ENCODE measurements around the gene ABHD6.
A peak's percentile ranks its signal among the peaks of the same experiment; 100 is the strongest.

ABHD6 gene

GRCh38 chr3:58237238-58237940 lies at the start of gene ABHD6:
ABHD6 (plus strand) TSS chr3:58237792; CDS start chr3:58256587, 18,795 bp downstream.
- Histone ChIP-seq H3K27me3 (ENCODE audit: control insufficient read depth, low read length) (peaks cover 17% of the 10 kb centered on the region), H3K79me2 (ENCODE audit: control insufficient read depth, low read length) (peaks cover 16% of the 10 kb centered on the region), H3K9me2 (replicated peaks; ENCODE audit: control insufficient read depth, low read length) (no peaks in the 10 kb centered on the region), H3K27ac (ENCODE audit: low read depth, low read length) (peak within 1 kb of the TSS; percentile 41), H3K4me1 (ENCODE audit: control insufficient read depth, low read length) (peaks cover 17% of the 10 kb centered on the region), H3K4me3 (ENCODE audit: low read length) (peak within 1 kb of the TSS; percentile 85), H4K20me1 (ENCODE audit: control insufficient read depth, insufficient read depth, low read depth, low read length) (no peaks in the 10 kb centered on the region), H3K4me2 (ENCODE audit: low read length) (peak within 1 kb of the TSS; percentile 92), H3F3A (ENCODE audit: control insufficient read depth, insufficient read depth) (0 out of 2 replicates have a peak, but pooled peaks cover 3% of the 10 kb centered on the region), H3K9me3 (ENCODE audit: control insufficient read depth, insufficient read depth, low read length) (no peaks in the 10 kb centered on the region), H3K36me3 (ENCODE audit: control insufficient read depth, low read length) (no peaks in the 10 kb centered on the region)
- TF ChIP-seq EZH2phosphoT487 (IDR thresholded peaks at IDR 0.05; ENCODE audit: borderline replicate concordance, low read length) (no peak), CTCF (IDR thresholded peaks at IDR 0.05; ENCODE audit: low read depth, low read length, poor library complexity, severe bottlenecking) (peak; percentile 46)

- Histone ChIP-seq H3K27ac (ENCODE audit: low read depth, low read length) (no peak overlapping the region), H3K27me3 (ENCODE audit: control insufficient read depth, low read length) (no peaks in the 10 kb centered on the region), H3K4me1 (ENCODE audit: control insufficient read depth, low read length) (no peaks in the 10 kb centered on the region), H3K36me3 (ENCODE audit: control insufficient read depth, low read length) (no peaks in the 10 kb centered on the region), H3K9me2 (replicated peaks; ENCODE audit: control insufficient read depth, low read length) (no peaks in the 10 kb centered on the region), H3K79me2 (ENCODE audit: control insufficient read depth, low read length) (no peaks in the 10 kb centered on the region), H3K4me3 (ENCODE audit: low read length) (no peak overlapping the region), H3K9me3 (ENCODE audit: control insufficient read depth, insufficient read depth, low read length) (no peaks in the 10 kb centered on the region), H3F3A (ENCODE audit: control insufficient read depth, insufficient read depth) (no peaks in the 10 kb centered on the region), H4K20me1 (ENCODE audit: control insufficient read depth, insufficient read depth, low read depth, low read length) (no peaks in the 10 kb centered on the region), H3K4me2 (ENCODE audit: low read length) (no peak overlapping the region)
- TF ChIP-seq EZH2phosphoT487 (IDR thresholded peaks at IDR 0.05; ENCODE audit: borderline replicate concordance, low read length) (no peak), CTCF (IDR thresholded peaks at IDR 0.05; ENCODE audit: low read depth, low read length, poor library complexity, severe bottlenecking) (no peak)
Observed at GRCh38 chr3:58188173-58188564, 49.4 kb upstream of the ABHD6 start.

- Histone ChIP-seq H3K27ac (ENCODE audit: low read depth, low read length) (no peak overlapping the region), H3K9me2 (replicated peaks; ENCODE audit: control insufficient read depth, low read length) (no peaks in the 10 kb centered on the region), H3K4me2 (ENCODE audit: low read length) (no peak overlapping the region), H3K4me1 (ENCODE audit: control insufficient read depth, low read length) (no peaks in the 10 kb centered on the region), H3K79me2 (ENCODE audit: control insufficient read depth, low read length) (no peaks in the 10 kb centered on the region), H4K20me1 (ENCODE audit: control insufficient read depth, insufficient read depth, low read depth, low read length) (no peaks in the 10 kb centered on the region), H3F3A (ENCODE audit: control insufficient read depth, insufficient read depth) (no peaks in the 10 kb centered on the region; the same call in 1 of the 2 replicates), H3K27me3 (ENCODE audit: control insufficient read depth, low read length) (no peaks in the 10 kb centered on the region), H3K4me3 (ENCODE audit: low read length) (no peak overlapping the region), H3K9me3 (ENCODE audit: control insufficient read depth, insufficient read depth, low read length) (no peaks in the 10 kb centered on the region), H3K36me3 (ENCODE audit: control insufficient read depth, low read length) (no peaks in the 10 kb centered on the region)
- TF ChIP-seq EZH2phosphoT487 (IDR thresholded peaks at IDR 0.05; ENCODE audit: borderline replicate concordance, low read length) (no peak), CTCF (IDR thresholded peaks at IDR 0.05; ENCODE audit: low read depth, low read length, poor library complexity, severe bottlenecking) (no peak)
Observed at GRCh38 chr3:58188921-58189451, 48.6 kb upstream of the ABHD6 start.

All from DOHH2 (cell line).